NCI-H2171 (cell line): ENCODE results near the gene NTRK1.

Source experiments
- DNase-seq: peaks from one replicate; lab custom pipeline; 2025; lab: John Stamatoyannopoulos, UW

The NTRK1 gene

GRCh38 chr1:156881101-156881500 is 20.4 kb downstream of the NTRK1 start:
- DNase-seq = no peak

- no peak for DNase-seq
Observed at GRCh38 chr1:156881663-156882062, 21.0 kb downstream of the NTRK1 start.

GRCh38 chr1:156882543-156882942 is 21.9 kb downstream of the NTRK1 start:
- no peak for DNase-seq

GRCh38 chr1:156883919-156884318 is 23.3 kb downstream of the NTRK1 start:
- DNase-seq = no peak

GRCh38 chr1:156884560-156885184 is 24.0 kb downstream of the NTRK1 start:
- no peak for DNase-seq

- DNase-seq = no peak
Observed at GRCh38 chr1:156885314-156885713, 24.6 kb downstream of the NTRK1 start.

- DNase-seq = no peak
Observed at GRCh38 chr1:156885880-156886355, 25.3 kb downstream of the NTRK1 start.

GRCh38 chr1:156886583-156887281 is 26.1 kb downstream of the NTRK1 start:
- DNase-seq = no peak

GRCh38 chr1:156887317-156887716 is 26.7 kb downstream of the NTRK1 start:
- DNase-seq = no peak

GRCh38 chr1:156887734-156888133 is 27.1 kb downstream of the NTRK1 start:
- DNase-seq = no peak

- peak; percentile 35 for DNase-seq
Observed at GRCh38 chr1:156889802-156890580, 29.3 kb downstream of the NTRK1 start.

- peak; percentile 80 for DNase-seq
Observed at GRCh38 chr1:156892190-156893047, 31.8 kb downstream of the NTRK1 start.

GRCh38 chr1:156893048-156893953 is 32.6 kb downstream of the NTRK1 start, which contains the start of gene PEAR1:
Gene PEAR1, plus strand, starts transcription at chr1:156893718. Its CDS starts 10,209 bp downstream, at chr1:156903927.
- no peak for DNase-seq

GRCh38 chr1:156894001-156894400 is 33.3 kb downstream of the NTRK1 start:
- no peak for DNase-seq

- no peak for DNase-seq
Observed at GRCh38 chr1:156894711-156895454, 34.2 kb downstream of the NTRK1 start.

GRCh38 chr1:156895455-156895812 is 34.8 kb downstream of the NTRK1 start:
- DNase-seq = no peak

- DNase-seq = no peak
Observed at GRCh38 chr1:156895927-156896326, 35.3 kb downstream of the NTRK1 start.

- no peak for DNase-seq
Observed at GRCh38 chr1:156896490-156897033, 35.9 kb downstream of the NTRK1 start.

GRCh38 chr1:156897078-156897825 is 36.6 kb downstream of the NTRK1 start:
- no peak for DNase-seq
